HG02588 (cell line): ENCODE results near the gene MRPL27.

ENCODE experiments used
- ATAC-seq: cut with Tn5 transposase; IDR thresholded peaks from one replicate; pipeline ENCODE4 v1.9.1; 2021; ENCODE audit warnings: mild to moderate bottlenecking, moderate library complexity; ENCODE audit not compliant: unreplicated experiment

MRPL27 gene

DNA sequence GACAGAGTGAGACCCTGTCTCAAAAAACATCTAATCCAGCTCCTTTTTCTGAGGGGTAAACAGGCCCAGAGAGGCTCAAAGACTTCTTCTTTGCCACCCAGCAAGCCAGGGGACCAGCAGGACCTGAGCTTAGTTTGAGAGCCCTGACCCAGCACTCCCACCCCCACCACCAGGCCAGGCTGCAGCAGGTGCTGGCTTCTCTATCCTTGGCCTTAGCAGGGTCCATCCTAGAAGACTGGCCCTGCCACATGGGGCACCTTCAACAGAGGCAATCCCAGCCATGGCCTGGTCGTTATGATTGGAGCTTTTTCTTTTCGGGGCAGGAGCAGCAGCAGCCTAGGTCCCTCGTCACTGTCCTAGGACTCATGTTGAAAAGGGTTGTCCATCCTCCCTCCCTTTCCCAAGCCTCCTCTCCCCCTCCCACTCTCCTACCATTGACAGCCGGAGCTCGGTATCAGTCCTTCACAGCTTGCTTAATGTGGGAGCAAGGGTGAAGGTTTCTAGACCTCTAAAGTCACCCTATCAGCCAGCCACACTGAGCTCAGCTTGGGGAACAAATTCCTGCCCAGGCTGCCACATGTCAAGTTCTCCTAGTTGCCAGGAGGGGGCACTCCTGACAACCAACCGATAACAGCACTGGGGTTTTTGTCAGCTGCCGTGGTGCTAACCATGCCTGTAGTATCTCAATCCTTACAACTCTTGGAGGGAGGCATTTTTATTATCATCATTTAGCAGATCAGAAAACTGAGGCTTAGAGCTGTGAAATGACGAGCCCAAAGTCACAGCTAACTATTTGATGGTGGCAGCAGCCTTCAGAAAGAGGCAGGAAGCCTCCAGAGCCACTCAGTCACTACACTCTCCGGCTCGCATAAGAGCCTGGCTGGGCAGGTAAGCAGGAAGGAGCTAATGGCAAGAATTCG lies 11.2 kb downstream of the MRPL27 start:
- ATAC-seq = no peak

- ATAC-seq = no peak
Observed at GRCh38 chr17:50360486-50361115, 12.4 kb downstream of the MRPL27 start.

DNA sequence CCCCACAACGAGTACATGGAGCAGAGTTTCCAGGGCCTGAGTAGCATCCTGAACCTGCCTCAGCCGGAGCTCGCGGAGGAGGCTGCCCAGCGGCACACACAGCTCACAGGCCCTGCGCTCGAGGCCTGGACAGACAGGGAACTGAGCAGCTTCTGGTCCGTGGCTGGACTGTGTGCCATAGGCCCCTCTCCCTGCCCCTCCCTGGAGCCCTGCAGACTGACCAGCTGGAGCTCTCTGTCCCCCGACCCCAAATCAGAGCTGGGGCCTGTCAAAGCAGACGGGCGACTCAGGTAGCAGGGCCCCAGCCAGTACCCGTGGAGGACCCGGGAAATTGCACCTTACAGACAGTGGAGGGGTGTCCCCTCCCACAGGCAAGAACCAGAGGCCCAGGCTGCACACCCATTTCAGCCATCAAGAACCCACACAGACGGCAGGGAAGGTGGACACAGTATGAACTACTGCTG lies 13.0 kb downstream of the MRPL27 start:
- ATAC-seq = no peak

- no peak for ATAC-seq
Observed at GRCh38 chr17:50359005-50359699, 13.8 kb downstream of the MRPL27 start.

GRCh38 chr17:50358177-50358576 lies 14.8 kb downstream of the MRPL27 start:
- no peak for ATAC-seq

- no peak for ATAC-seq
Observed at GRCh38 chr17:50356892-50357510, 16.0 kb downstream of the MRPL27 start.

DNA sequence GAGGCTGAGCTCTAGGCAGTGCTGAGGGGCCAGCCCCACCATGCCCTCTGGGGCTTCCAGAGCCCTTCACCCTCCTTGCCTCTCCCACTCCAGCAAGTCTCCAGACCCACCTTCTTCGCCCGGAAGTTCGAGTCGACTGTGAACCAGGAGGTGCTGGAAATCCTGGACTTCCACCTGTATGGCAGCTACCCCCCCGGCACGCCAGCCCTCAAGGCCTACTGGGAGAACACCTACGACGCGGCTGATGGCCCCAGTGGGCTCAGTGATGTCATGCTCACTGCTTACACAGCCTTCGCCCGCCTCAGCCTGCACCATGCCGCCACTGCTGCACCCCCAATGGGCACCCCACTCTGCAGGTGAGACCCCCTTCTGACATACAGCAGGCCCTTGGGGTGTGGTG lies 16.6 kb downstream of the MRPL27 start:
- no peak for ATAC-seq

GRCh38 chr17:50355701-50356341 lies 17.2 kb downstream of the MRPL27 start:
- no peak for ATAC-seq

- ATAC-seq = no peak
Observed at GRCh38 chr17:50355336-50355700, 17.7 kb downstream of the MRPL27 start.

GRCh38 chr17:50354776-50355175 lies 18.2 kb downstream of the MRPL27 start:
- no peak for ATAC-seq

DNA sequence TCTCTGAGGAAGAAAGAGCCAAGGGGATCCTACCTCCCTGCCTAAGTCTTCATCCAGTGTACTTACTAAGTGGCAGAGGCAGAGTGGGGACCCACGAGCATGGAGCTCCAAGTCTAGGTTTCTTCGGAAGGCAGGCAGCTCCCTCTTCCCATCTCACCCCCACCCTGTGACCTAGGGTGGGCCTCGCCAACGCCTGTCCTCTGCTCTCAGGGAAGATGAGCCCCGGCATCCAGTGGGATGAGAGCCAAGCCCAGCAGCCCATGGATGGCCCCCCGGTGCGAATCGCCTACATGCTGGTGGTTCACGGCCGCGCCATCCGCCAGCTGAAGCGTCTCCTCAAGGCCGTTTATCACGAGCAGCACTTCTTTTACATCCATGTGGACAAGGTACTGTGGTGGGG lies 18.8 kb downstream of the MRPL27 start:
- ATAC-seq = no peak

DNA sequence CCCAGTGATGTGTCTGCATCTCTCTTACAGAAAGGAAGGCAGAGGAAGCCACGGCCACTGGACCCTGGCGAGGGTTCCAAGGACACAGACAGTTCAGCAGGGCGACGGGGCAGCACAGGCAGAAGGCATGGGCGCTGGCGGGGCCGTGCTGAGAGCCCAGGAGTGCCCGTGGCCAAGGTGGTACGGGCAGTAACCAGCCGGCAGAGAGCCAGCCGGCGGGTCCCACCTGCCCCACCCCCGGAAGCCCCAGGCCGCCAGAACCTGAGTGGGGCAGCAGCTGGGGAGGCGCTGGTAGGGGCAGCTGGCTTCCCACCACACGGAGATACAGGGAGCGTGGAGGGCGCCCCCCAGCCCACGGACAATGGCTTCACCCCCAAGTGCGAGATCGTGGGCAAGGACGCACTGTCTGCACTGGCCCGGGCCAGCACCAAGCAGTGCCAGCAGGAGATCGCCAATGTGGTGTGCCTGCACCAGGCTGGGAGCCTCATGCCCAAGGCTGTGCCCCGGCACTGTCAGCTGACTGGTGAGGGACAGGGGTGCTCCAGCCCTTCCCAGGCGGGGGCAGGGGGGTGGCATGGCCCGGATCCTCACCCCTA lies 19.3 kb downstream of the MRPL27 start:
- no peak for ATAC-seq

DNA sequence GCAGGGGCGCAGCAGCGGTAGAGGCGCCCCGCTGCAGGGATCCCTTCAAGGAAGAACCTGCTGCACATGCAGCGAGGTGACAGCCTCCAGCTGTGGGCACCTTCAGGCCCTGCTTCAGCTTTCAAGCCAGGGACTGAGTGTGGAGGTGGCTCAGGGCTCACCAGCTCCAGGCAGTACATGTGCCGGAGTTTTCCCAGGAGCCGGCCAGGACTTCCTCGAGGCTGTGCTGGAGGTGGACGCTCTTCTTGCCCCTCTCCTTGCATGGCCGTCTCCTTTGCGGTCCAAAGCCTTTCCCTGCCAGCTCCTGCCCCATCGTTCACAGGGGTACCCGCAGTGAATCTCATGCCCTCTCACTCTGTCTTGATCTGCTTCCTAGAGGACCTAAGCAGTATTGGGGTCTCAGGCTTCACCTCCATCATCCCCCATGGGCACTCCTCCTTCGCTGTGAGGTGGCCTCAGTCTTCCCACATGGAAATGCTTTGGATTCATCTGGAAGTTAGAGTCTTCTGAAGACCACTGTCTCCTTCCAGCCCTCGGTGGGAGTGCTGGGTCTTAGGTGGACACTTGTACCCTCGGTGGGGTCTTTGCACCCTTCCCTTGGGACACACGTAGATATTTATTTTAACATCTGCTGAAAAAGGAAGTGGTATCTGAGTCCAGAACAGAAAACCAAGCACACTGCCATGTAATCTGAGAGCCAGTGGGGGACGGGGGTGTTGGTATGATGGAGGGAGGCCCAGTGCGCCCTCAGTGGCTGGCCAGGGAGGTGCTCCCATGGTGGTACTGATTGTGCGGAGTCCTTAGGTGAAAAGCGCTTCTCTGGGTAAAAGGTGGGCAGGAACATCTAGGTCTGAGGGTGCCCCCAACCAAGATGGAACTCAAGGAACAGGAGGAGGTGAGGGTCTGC lies 20.0 kb downstream of the MRPL27 start:
- ATAC-seq = no peak

DNA sequence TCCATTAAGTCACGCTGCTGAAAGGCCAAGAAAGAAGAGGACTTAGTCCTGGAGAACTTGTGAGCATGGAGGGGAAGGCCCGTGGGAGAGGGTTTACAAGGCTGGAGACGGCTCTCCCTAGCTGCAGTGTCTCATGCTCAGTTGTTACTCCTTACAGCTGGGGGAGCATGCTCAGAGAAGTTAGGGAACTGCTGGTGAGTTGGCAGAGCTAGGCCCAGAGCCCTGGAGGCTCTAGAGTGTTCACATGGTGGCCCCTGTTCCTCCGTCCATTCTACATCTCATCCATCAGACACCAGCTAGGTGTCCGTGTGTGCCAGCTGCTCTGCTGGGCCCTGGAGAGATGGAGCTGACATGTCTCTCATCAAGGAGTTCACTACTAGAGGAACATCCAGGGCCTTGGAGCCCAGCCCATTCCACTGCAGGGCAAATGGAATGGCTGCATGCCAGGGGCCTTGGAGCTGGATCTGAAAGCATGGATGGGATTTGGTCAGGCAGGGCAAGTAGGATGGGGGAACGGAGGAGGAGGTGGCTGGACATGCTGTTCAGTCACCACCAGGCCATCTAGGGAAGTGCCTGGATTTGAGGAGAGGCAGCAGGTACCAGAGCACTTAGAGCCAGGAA lies 20.8 kb downstream of the MRPL27 start:
- ATAC-seq = no peak

DNA sequence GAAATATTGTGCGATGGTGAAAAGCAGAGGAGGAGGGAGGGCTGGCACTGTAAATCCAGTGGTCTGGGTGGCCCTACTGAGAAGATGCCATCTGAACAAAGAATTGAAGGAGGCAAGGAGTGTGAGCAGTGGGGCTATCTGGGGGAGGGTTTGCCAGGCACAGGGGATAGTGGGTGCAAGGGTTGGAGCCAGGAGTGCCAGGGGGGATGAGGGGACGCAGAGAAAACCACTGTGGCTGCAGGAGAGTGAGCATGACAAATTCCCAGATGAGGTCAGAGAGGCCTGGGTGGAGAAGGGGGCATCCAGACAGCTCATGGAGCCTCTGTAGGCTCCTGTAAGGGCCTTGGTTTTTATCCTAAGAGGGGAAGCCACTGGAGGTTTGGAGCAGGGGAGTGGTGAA lies 22.3 kb downstream of the MRPL27 start:
- ATAC-seq = no peak

- ATAC-seq = no peak
Observed at GRCh38 chr17:50349243-50349600, 23.8 kb downstream of the MRPL27 start.

DNA sequence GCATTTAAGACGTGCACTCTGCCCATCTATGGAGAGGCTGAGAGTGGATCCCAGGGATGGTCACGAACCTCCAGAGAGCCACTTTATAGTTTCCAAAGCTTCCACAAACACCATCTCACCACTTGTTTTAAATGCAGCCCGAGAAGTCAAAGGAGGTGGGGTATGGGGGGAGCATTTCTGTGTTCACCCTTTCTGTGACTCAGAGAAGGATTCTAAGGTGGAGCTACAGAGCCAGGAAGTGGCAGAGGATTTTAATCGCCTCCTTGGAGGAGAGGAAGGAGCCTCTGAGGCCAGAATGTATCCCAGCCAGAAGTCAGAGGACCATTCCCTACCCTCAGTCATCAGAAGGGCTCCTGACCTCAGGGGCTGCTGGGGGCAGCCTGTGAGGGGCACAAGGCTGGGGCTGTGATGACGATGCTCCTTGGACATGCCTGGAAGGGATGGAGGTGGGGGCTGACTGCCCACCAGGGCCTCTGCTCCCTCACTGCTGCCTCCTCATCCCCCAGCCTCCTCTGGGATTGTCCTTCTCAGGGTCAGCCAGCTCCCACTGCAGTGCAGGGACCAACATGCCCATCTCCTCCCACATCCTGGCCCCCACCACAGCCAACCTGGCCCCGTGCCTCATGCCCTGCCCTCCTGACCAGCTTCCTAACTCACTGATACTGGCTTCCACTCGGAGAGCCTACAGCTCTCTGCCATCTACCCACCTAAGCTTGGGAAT lies 24.3 kb downstream of the MRPL27 start:
- no peak for ATAC-seq

GRCh38 chr17:50347894-50348291 lies 25.1 kb downstream of the MRPL27 start:
- ATAC-seq = no peak
